ENCODE results near the gene MAN1A1. TPM values are rescaled to one million over a fixed set of nuclear protein-coding genes. Genes with fewer than 3 reads are reported as not detected.

MAN1A1 gene
- total and polyA plus RNA-seq, 2 of the 8 experiments (the other 6 are each of a cell fraction or from before 2014, with no cell fraction given) = 1.8 to 5.4 TPM

DNA sequence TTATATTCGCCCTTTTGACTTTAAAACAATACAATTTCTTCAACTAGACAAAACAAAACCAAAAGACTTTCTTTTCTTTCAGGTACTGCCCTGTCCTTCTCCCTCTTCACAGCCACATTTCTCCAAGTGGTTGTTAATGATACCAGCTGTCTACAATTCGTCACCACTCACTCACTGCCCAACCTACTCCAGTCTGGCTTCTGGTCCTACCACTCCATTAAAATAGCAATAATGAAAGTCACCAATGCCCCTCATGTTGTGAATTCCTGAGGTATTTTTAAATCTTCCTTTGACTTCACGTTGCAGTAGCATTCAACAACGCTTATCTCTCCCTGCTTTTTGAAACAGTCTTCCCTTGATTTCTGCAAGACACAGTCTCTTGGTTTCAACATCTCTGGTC lies 11.6 kb upstream of the MAN1A1 start:
- no peak for FAIRE-seq
- Histone ChIP-seq H2BK12ac (ENCODE audit: low read depth, low read length) (no peak overlapping the region), H3K27ac (ENCODE audit: low read depth, low read length) (no peak overlapping the region), H2BK120ac (replicated peaks; ENCODE audit: low read depth, low read length) (no peak overlapping the region), H3K4me2 (ENCODE audit: insufficient read depth in 1 of 2, low read depth in 2 of 2, low read length in 2 of 2) (no peak overlapping the region), H3K4me1 (replicated peaks in 1 of 4; ENCODE audit: control insufficient read depth in 3 of 4, insufficient read depth in 4 of 4, low read length in 3 of 4) (no peaks in the 10 kb centered on the region), H4K20me1 (replicated peaks in 1 of 2; ENCODE audit: control insufficient read depth in 1 of 2, insufficient read depth in 2 of 2, low read length in 2 of 2) (no peaks in the 10 kb centered on the region), H2BK15ac (ENCODE audit: low read length) (no peak overlapping the region), H3K4ac (replicated peaks; ENCODE audit: insufficient read length, low read depth, low read length) (no peak overlapping the region), H2BK20ac (ENCODE audit: low read length) (no peak overlapping the region), H3K23ac (ENCODE audit: insufficient read length) (no peak overlapping the region), H3K4me3 (ENCODE audit: extremely low read depth in 1 of 4, insufficient read depth in 2 of 4, low read depth in 3 of 4, low read length in 4 of 4) (no peak overlapping the region), H3K23me2 (ENCODE audit: low read depth, low read length) (no peaks in the 10 kb centered on the region), H2AFZ (ENCODE audit: low read length) (no peak overlapping the region), H3K79me2 (ENCODE audit: control insufficient read depth in 1 of 2, insufficient read depth in 2 of 2, low read length in 2 of 2) (no peaks in the 10 kb centered on the region), H3K36me3 (ENCODE audit: control insufficient read depth in 2 of 4, insufficient read depth in 4 of 4, low read length in 3 of 4) (no peaks in the 10 kb centered on the region), H4K5ac (ENCODE audit: insufficient read length, low read depth, low read length) (no peak overlapping the region), H3K9ac (replicated peaks in 1 of 4; ENCODE audit: extremely low read depth in 1 of 4, low read depth in 3 of 4, low read length in 3 of 4) (no peak overlapping the region), H4K8ac (ENCODE audit: extremely low read depth, insufficient read depth, low read length) (no peak overlapping the region), H3K14ac (ENCODE audit: insufficient read length) (no peak overlapping the region), H4K91ac (replicated peaks; ENCODE audit: insufficient read length, low read length) (no peak overlapping the region), H2BK5ac (ENCODE audit: low read depth, low read length) (no peak overlapping the region), H3K27me3 (replicated peaks in 1 of 4; ENCODE audit: control insufficient read depth in 3 of 4, extremely low read depth in 1 of 4, insufficient read depth in 3 of 4, low read length in 3 of 4) (no peaks in the 10 kb centered on the region), H3K79me1 (ENCODE audit: low read depth, low read length) (no peaks in the 10 kb centered on the region), H2AK5ac (ENCODE audit: low read depth, low read length) (no peak overlapping the region), H3K9me3 (ENCODE audit: insufficient read depth in 2 of 2, low read depth in 1 of 2, low read length in 1 of 2) (no peaks in the 10 kb centered on the region), H3K18ac (ENCODE audit: extremely low read depth, low read length) (no peak overlapping the region), H3K56ac (replicated peaks; ENCODE audit: insufficient read length, low read depth, low read length) (no peak overlapping the region)
- DNase-seq (ENCODE audit: low read depth in 1 of 2, low spot score in 2 of 2) = no peak
- CTCF ChIA-PET (ENCODE audit: partially characterized antibody) = no interaction called here
- POLR2A ChIA-PET (ENCODE audit: partially characterized antibody) = no interaction called here
- 87% methylated on average over 4 of the region's 4 CpGs; no CpG with 5 or more reads in 1 of the 2 experiments for WGBS, 2 experiments (ENCODE audit: extremely low coverage in 1 of 2, insufficient coverage in 1 of 2, insufficient read length in 1 of 2, insufficient replicate concordance in 2 of 2, low coverage in 1 of 2, low lambda C conversion rate in 2 of 2, missing lambda C conversion rate in 1 of 2)
- TF ChIP-seq TBP (IDR thresholded peaks at IDR 0.05; ENCODE audit: low read depth, low read length) (no peak), MAFK (IDR thresholded peaks at IDR 0.05; ENCODE audit: low read depth, low read length) (no peak), CHD2 (IDR thresholded peaks at IDR 0.05; ENCODE audit: low read length) (no peak), CHD1 (IDR thresholded peaks at IDR 0.05; ENCODE audit: low read depth, low read length) (no peak), RBBP5 (IDR thresholded peaks at IDR 0.05; ENCODE audit: borderline replicate concordance, low read depth, low read length) (no peak), NANOG (IDR thresholded peaks at IDR 0.05; ENCODE audit: insufficient read depth, low read depth, low read length, poor library complexity, severe bottlenecking) (no peak), TAF1 (IDR thresholded peaks at IDR 0.05; ENCODE audit: low read depth, low read length) (no peak), SIRT6 (IDR thresholded peaks at IDR 0.05; ENCODE audit: low read length) (no peak), POLR2AphosphoS5 (IDR thresholded peaks at IDR 0.05; ENCODE audit: low read depth, low read length) (no peak), KDM4A (IDR thresholded peaks at IDR 0.05; ENCODE audit: low read depth, low read length, severe bottlenecking) (no peak), EZH2 (IDR thresholded peaks at IDR 0.05; ENCODE audit: low read depth, low read length, severe bottlenecking) (no peak), EP300 (IDR thresholded peaks at IDR 0.05; ENCODE audit: borderline replicate concordance in 1 of 2, low read depth in 2 of 2, low read length in 2 of 2) (no peak)
- TF ChIP-seq, protein P1, sequence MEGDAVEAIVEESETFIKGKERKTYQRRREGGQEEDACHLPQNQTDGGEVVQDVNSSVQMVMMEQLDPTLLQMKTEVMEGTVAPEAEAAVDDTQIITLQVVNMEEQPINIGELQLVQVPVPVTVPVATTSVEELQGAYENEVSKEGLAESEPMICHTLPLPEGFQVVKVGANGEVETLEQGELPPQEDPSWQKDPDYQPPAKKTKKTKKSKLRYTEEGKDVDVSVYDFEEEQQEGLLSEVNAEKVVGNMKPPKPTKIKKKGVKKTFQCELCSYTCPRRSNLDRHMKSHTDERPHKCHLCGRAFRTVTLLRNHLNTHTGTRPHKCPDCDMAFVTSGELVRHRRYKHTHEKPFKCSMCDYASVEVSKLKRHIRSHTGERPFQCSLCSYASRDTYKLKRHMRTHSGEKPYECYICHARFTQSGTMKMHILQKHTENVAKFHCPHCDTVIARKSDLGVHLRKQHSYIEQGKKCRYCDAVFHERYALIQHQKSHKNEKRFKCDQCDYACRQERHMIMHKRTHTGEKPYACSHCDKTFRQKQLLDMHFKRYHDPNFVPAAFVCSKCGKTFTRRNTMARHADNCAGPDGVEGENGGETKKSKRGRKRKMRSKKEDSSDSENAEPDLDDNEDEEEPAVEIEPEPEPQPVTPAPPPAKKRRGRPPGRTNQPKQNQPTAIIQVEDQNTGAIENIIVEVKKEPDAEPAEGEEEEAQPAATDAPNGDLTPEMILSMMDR (IDR thresholded peaks at IDR 0.05; ENCODE audit: control extremely low read depth in 1 of 3, insufficient read depth in 1 of 3, low read depth in 1 of 3, low read length in 3 of 3) = no peak
